Right cardiac atrium (tissue), 5 donors: ENCODE measurements around the gene COL5A2. TPM values are rescaled to one million over a fixed set of nuclear protein-coding genes. Genes with fewer than 3 reads are reported as not detected.

Experiments used
- ATAC-seq, 2 donors: fragments of 200-7000 bp; cut with Tn5 transposase; one replicate each; pipeline versions ENCODE4 v1.8.0 to v1.9.1; 2020; ENCODE audit warnings: moderate library complexity in 2 of 2, mild to moderate bottlenecking in 1 of 2
- DNase-seq, 3 donors: peaks; one replicate each; pipeline ENCODE4 v3.0.0-alpha.2; 2020
- H3K27ac ChIP-seq: one replicate; pipeline ENCODE4 v1.5.1; 2013; ENCODE audit warnings: mild to moderate bottlenecking, low read length, control low read depth, moderate library complexity
- H3K27me3 ChIP-seq: one replicate; pipeline ENCODE4 v1.6.1; 2013; ENCODE audit not compliant: control insufficient read depth, insufficient read depth
- H3K4me1 ChIP-seq: one replicate; pipeline ENCODE4 v1.6.1; 2013; ENCODE audit warnings: low read length; ENCODE audit not compliant: control insufficient read depth, insufficient read depth
- H3K4me3 ChIP-seq: one replicate; pipeline ENCODE4 v1.5.1; 2013; ENCODE audit warnings: low read length, control low read depth
- H3K9me3 ChIP-seq: one replicate; pipeline ENCODE4 v1.6.1; 2013; ENCODE audit warnings: low read length; ENCODE audit not compliant: control insufficient read depth
- WGBS: extraction: QIAGEN DNeasy Blood & Tissue Kit; methylation state at CpG from one replicate; pipeline ENCODE4 v1.1.7; 2013; 5-methylcytosine and 5-hydroxymethylcytosine counted together
- intact Hi-C, 4 donors: fragments of 100-400 bp; cut with DNase I; formaldehyde crosslinking; loops; one replicate each; pipeline versions ENCODE4 v1.11.0 to v1.14.0; 2022 to 2023
- polyA plus RNA-seq: library from polyadenylated mRNA; stranded (reverse); fragments of 200-250 nt; gene quantifications from one replicate; pipeline ENCODE4 v1.2.3, GENCODE V29; 2013
- total RNA-seq, 4 donors: library from RNA; stranded (reverse); fragmentation: NEBNext Ultra II Directional; extraction: Animal tissue kit (Norgen Biotek cat#: 25700); gene quantifications; one replicate each; pipeline ENCODE4 v1.2.1, GENCODE V29; 2021
- donor health status: healthy with polysubstance abuse.
- donor health status: DM: no; HTN: yes; CAD: no.
- donor health status: DM: no; HTN: no; CAD: no.
- donor health status: DM: no; HTN: yes; CAD: no; lungs with severe emphysema.
- donor health status: DM: yes; HTN: yes; CAD: no.

Gene COL5A2
- total and polyA plus RNA-seq, 5 donors, result 9.0 to 26.6 (median 14.3) TPM

DNA sequence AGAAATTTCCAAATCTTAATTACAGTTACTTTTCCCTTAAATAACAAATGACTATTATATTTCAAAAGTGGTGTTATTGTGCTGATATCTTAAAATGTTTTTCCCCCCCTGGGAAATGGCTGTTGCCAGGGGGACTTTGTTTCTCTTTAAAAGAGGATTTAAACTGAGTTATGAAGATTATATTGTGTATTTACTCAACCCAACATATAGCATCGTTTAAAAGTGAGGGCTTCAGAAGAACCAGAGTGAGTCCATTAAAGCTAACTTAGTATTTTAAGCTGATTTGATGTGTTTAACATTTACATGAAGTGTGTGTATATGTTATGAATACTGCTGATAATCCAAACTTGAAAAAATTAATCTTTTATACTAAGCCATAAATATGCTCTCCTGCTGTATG lies 81.6 kb downstream of the COL5A2 start:
- no peak for ATAC-seq
- WGBS, result 38% methylated on average over 1 of the region's 1 CpG
- Histone ChIP-seq H3K4me1 (peaks cover 1% of the 10 kb centered on the region), H3K27ac (no peak overlapping the region), H3K4me3 (no peak overlapping the region), H3K9me3 (no peaks in the 10 kb centered on the region), H3K27me3 (no peaks in the 10 kb centered on the region)
- intact Hi-C loops, result loop anchor here in 2 of 4 donors (10.0 kb wide), 3 partner anchors 187 to 317 kb away; no protein-coding TSS in a partner anchor
- no peak for DNase-seq

DNA sequence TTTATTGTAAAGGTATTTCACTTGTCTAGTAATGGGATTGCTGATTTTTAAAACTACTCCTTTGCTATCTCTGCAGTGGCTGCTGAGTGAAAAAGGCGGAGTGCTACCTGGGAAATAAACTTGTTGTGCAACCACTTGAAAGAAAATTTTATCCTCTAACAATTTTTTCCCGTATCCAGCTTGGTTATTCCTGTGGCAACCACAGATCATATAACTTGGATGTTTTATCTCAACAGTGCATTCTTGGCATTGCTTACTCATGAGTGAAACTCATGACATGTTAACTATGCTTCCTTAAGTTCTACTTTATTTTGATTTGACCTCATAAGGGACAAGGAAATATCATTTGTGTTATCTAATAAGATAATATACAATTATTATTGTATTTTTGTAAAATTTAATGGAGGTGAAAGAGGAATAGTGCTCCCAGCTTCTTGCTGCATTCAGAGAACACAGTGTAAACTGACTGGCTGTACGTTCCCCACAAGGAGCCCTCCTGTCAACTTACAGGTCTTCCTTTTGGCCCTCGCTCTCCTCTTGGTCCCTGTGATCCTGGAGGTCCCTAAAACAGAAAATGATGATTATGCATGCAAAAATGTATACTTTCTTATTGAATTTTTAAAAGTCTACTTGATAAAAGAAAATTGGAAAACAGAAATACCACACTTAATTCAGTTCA lies 82.7 kb downstream of the COL5A2 start:
- Histone ChIP-seq H3K9me3 (no peaks in the 10 kb centered on the region), H3K27me3 (no peaks in the 10 kb centered on the region), H3K27ac (no peak overlapping the region), H3K4me3 (no peak overlapping the region), H3K4me1 (peaks cover 1% of the 10 kb centered on the region)
- DNase-seq, result no peak
- intact Hi-C loops, result loop anchor here in 2 of 4 donors (10.0 kb wide), 3 partner anchors 188 to 318 kb away; no protein-coding TSS in a partner anchor
- ATAC-seq, result no peak
- 69% methylated on average over 4 of the region's 4 CpGs for WGBS

DNA sequence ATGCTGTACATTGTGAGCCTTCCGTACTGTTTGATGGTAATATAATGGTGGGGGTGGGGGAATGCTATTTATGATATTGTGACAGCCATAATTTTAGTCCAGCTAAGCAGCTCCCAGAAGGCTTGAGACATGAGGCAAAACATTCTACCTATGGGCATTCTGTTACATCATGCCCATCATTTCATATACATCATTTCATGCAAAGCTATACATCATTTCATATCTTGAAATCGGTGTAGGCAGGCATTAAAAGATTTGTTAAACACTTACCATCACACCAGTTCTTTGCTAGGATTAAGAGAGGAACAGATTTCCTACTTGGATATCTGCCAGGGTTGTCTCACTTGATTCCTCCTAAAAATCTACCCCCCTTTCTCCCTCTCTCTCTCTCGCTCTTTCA lies 84.5 kb downstream of the COL5A2 start:
- no peak for ATAC-seq
- no peak for DNase-seq
- Histone ChIP-seq H3K27ac (no peak overlapping the region), H3K4me1 (peaks cover 1% of the 10 kb centered on the region), H3K4me3 (no peak overlapping the region), H3K9me3 (no peaks in the 10 kb centered on the region), H3K27me3 (no peaks in the 10 kb centered on the region)
- WGBS, result 62% methylated on average over 3 of the region's 3 CpGs
- intact Hi-C loops, result loop anchor here in 2 of 4 donors (10.0 kb wide), 3 partner anchors 190 to 320 kb away; no protein-coding TSS in a partner anchor

DNA sequence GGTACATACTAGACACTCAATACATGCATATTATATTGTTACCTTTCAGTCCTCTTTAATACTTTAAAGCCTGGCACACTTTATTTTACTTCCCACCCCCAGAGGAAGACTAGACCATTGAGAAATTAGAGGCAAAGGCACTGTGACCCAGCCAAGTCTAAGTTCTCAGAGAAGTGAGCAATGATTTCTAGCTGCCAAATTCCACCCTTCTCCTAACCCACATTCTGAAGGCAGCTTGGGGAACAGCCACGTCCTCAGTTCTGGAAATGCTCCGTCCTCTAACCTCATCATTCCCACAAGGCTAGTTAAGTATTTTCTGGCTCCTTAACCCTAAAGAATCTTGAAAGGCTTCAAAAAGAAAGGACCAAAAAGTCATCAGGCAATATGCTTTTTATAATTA lies 86.6 kb downstream of the COL5A2 start:
- Histone ChIP-seq H3K27ac (no peak overlapping the region), H3K9me3 (no peaks in the 10 kb centered on the region), H3K4me3 (no peak overlapping the region), H3K4me1 (peaks cover 1% of the 10 kb centered on the region), H3K27me3 (no peaks in the 10 kb centered on the region)
- peak; percentile 89 to 93 for ATAC-seq
- DNase-seq, result peak; percentile 59 to 73 (median 64)
- intact Hi-C loops, result loop anchor here in 2 of 4 donors (10.0 kb wide), 3 partner anchors 192 to 322 kb away; no protein-coding TSS in a partner anchor
- 31% methylated on average over 2 of the region's 2 CpGs for WGBS

DNA sequence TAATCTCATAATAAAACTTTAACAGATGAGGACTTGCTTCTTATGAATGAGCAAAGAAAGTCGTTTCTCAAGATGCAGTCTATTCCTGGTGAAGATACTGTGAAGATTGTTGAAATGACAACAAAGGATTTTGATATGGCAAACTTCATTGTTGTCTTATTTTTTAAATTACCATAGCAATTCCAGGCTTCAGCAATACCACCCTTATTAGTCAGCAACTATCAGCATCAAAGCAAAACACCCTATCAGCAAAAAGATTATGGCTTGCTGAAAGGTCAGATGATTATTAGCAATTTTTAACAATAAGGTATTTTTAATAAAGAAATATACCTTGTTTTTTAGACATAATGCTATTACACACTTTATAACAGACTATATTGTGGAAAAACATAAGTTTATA lies 88.3 kb downstream of the COL5A2 start:
- no peak overlapping the region for H3K27ac ChIP-seq
- no peaks in the 10 kb centered on the region for H3K27me3 ChIP-seq
- WGBS, result 52% methylated on average over 1 of the region's 1 CpG
- no peak overlapping the region for H3K4me3 ChIP-seq
- H3K9me3 ChIP-seq, result no peaks in the 10 kb centered on the region
- intact Hi-C loops, result loop anchor here in 2 of 4 donors (10.0 kb wide), 3 partner anchors 194 to 324 kb away; no protein-coding TSS in a partner anchor
- no peak for ATAC-seq
- no peaks in the 10 kb centered on the region for H3K4me1 ChIP-seq
- DNase-seq, result no peak

DNA sequence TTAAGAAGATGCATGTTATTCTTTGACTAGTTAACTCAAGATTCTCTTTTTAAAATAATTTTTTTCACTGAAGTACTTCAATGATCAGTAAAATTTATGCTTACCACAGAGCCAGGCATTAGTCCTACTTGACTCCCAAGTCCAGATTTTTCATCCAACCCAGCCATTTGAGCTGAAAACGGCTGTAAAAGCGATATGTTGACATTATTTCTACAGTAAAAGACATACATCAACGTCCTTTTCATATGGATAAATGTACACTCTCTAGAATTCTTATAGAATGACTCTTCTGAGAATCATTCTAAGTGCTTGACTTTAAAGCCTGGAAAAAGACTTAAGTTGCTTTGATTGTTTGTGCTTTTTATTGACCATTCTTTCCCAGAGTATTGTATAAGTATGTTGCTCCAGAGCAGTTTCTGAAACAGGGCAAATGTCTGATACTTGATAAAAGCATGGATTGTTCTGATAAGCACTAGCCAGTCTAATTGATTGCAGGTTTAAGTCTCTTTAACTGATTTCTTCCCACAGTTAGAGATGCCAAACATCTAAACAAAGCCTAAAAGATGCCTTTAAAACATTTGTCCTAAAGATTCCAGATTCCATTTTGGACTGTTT lies 90.9 kb downstream of the COL5A2 start:
- H3K4me1 ChIP-seq, result no peaks in the 10 kb centered on the region
- ATAC-seq (no peak), DNase-seq (no peak)
- no peaks in the 10 kb centered on the region for H3K27me3 ChIP-seq
- H3K9me3 ChIP-seq, result no peaks in the 10 kb centered on the region
- no peak overlapping the region for H3K27ac ChIP-seq
- intact Hi-C loops, result no loop called here
- H3K4me3 ChIP-seq, result no peak overlapping the region
- 62% methylated on average over 3 of the region's 3 CpGs for whole genome bisulfite sequencing

DNA sequence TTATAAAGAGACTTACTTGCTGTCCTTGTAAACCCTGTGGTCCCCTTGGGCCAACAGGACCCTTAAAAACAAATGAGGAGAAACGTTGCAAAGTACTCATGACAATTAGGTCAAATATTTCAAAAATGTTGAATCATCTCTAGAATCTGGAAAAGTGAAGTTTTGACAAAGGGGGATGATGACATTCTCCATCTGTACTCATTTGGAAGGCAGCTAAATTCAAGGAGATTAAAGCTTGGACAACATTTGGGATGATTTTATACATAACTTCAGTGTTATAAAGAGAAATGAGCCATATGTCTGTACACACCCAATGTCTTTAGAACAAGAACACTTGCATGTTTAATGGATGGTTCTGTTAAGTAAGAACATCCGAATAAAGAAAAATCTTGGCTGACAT lies 92.9 kb downstream of the COL5A2 start:
- intact Hi-C loops, result no loop called here
- Histone ChIP-seq H3K4me1 (no peaks in the 10 kb centered on the region), H3K9me3 (no peaks in the 10 kb centered on the region), H3K27ac (no peak overlapping the region), H3K4me3 (no peak overlapping the region), H3K27me3 (no peaks in the 10 kb centered on the region)
- no peak for DNase-seq
- no peak for ATAC-seq
- 51% methylated on average over 2 of the region's 2 CpGs for WGBS

DNA sequence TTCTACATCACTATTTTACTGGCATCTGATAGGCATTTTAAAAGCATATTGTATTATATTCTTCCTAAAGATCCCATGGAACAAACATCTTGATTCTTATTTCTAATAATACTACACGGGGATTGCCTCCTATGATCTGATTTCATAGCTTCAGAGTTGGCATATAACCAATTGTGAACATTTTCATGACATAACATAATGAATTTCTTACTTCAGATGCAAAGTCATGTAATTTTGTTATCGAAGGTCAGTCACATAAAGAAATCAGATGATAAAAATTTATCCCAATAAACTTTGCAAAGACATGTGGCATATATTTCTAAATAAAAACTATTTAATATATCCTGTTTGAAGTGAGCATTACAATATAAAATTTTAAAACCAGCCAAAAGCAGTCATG lies 93.3 kb downstream of the COL5A2 start:
- Histone ChIP-seq H3K27me3 (no peaks in the 10 kb centered on the region), H3K9me3 (no peaks in the 10 kb centered on the region), H3K4me3 (no peak overlapping the region), H3K4me1 (no peaks in the 10 kb centered on the region), H3K27ac (no peak overlapping the region)
- intact Hi-C loops, result no loop called here
- DNase-seq, result no peak
- 65% methylated on average over 2 of the region's 2 CpGs for WGBS
- no peak for ATAC-seq

DNA sequence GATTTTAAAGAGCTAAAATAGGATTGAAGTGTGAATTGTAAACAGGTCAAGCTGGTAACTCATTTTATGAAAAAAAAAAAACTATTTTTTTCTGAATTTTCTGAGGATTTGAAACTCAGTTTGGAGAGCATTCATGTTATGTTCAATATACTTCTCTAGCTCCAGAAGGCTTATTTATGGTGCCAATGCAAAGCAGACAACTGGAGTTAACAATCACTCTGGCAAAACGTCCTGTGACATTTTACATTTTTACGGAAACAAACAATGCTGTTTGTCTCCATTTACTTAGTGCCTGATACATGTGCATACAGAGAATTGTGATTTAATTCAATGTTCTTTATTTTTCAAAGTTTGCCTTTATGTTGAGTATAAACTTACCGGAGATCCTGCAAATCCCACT lies 96.0 kb downstream of the COL5A2 start:
- Histone ChIP-seq H3K27me3 (no peaks in the 10 kb centered on the region), H3K4me1 (no peaks in the 10 kb centered on the region), H3K27ac (no peak overlapping the region), H3K9me3 (no peaks in the 10 kb centered on the region), H3K4me3 (no peak overlapping the region)
- 82% methylated on average over 3 of the region's 3 CpGs for WGBS
- DNase-seq (no peak), ATAC-seq (no peak)
- intact Hi-C loops, result no loop called here

DNA sequence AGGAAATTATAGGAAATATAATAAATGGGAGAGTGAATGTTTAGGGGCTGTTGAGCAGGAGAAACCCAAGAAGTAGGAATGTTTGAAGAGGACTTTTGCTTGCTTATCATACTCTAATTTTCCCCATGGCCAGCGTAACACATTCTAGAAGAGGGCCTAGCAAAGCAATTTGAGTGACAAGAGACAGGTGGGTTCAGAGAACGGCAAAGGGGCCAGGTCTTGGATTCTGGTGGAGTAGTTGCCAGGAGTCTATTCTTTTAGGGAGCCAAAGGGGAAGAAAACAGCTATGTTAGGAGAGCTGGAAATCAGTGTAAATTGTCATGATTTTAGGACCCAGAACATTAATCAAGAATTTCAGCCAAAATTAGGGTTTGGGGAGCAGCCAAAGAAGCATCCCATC lies 96.5 kb downstream of the COL5A2 start:
- H3K27me3 ChIP-seq, result no peaks in the 10 kb centered on the region
- no peaks in the 10 kb centered on the region for H3K9me3 ChIP-seq
- no peak overlapping the region for H3K4me3 ChIP-seq
- ATAC-seq, result no peak
- no peak overlapping the region for H3K27ac ChIP-seq
- no peaks in the 10 kb centered on the region for H3K4me1 ChIP-seq
- intact Hi-C loops, result no loop called here
- WGBS, result 82% methylated on average over 2 of the region's 2 CpGs
- no peak for DNase-seq

DNA sequence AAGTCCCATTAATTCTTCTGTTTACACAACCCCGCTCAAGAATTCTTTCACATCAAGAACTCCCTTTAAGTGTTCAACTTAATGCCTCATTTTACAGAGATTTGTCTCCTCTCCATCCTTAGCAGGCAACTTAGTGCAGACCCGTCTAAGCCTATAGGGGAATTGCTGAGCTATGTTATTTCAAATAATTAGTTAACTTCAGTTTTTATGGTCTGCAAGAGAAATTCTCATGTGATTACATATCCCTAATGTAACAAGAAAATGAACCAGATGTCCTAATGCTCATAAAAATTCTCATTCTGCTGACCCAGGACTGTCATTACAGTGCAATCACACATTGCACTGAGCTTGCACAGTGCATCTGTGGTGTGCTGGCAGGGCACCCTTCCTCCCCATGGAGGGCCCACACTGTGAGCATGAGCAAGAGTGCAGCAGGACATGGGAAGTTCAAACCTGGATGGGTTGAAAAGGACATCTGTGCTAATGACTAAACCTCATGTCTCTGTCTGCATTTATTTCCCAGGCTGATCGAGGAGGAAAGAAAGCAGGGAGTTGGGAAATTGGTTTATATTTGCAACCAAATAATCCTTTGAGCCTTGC lies 97.1 kb downstream of the COL5A2 start:
- H3K4me1 ChIP-seq, result no peaks in the 10 kb centered on the region
- intact Hi-C loops, result no loop called here
- H3K27me3 ChIP-seq, result no peaks in the 10 kb centered on the region
- ATAC-seq, result no peak
- no peaks in the 10 kb centered on the region for H3K9me3 ChIP-seq
- no peak for DNase-seq
- no peak overlapping the region for H3K27ac ChIP-seq
- WGBS, result 74% methylated on average over 3 of the region's 3 CpGs
- H3K4me3 ChIP-seq, result no peak overlapping the region
